Gastrocnemius medialis (tissue), 4 donors: ENCODE data around the gene ZNF217. TPM values are rescaled to one million over a fixed set of nuclear protein-coding genes. Genes with fewer than 3 reads are reported as not detected.
"Not testable (repeated sequence)": the region's sequence is repeated elsewhere in the genome, so short reads cannot be mapped to it uniquely, and the experiment has no call there.

Source experiments
- ATAC-seq, 2 donors: fragments of 150-250 bp; one replicate each; pipeline ENCODE4 v1.9.1; 2016
- DNase-seq, 2 donors: peaks; one replicate each; pipeline ENCODE4 v3.0.0-alpha.2; 2019
- H3K27ac ChIP-seq, 4 donors: fragments of 200-600 bp; sonication (generic); 1 replicate in 1 of 4; 2 replicates in 3 of 4; pipeline ENCODE4 v1.5.1; 2016 to 2018; ENCODE audit warnings: mild to moderate bottlenecking in 2 of 4, moderate library complexity in 1 of 4
- H3K27me3 ChIP-seq, 3 donors: fragments of 200-600 bp; sonication (generic) in 2 of 3; 1 replicate in 1 of 3; 2 replicates in 2 of 3; pipeline versions ENCODE4 v1.5.1 to v1.6.0; 2016 to 2019; ENCODE audit warnings: mild to moderate bottlenecking in 1 of 3, moderate library complexity in 1 of 3
- H3K36me3 ChIP-seq, 2 donors: fragments of 200-600 bp; sonication (generic) in 1 of 2; one replicate each; pipeline ENCODE4 v1.5.1; 2017 to 2018
- H3K4me1 ChIP-seq, 2 donors: fragments of 200-600 bp; sonication (generic) in 1 of 2; one replicate each; pipeline ENCODE4 v1.5.1; 2016 to 2017; ENCODE audit warnings: mild to moderate bottlenecking in 2 of 2
- H3K4me3 ChIP-seq, 4 donors: fragments of 200-600 bp; sonication (generic) in 3 of 4; 1 replicate in 1 of 4; 2 replicates in 3 of 4; pipeline ENCODE4 v1.5.1; 2016 to 2019; ENCODE audit warnings: mild to moderate bottlenecking in 2 of 4
- H3K9me3 ChIP-seq, 3 donors: fragments of 200-600 bp; sonication (generic) in 2 of 3; 1 replicate in 1 of 3; 2 replicates in 2 of 3; pipeline ENCODE4 v1.5.1; 2016 to 2019
- CTCF ChIP-seq, 5 experiments: fragments of 450-650 bp in 3 of 5; fragments of 200-600 bp in 2 of 5; sonication (generic) in 2 of 5; IDR thresholded peaks in 4 of 5; conservative IDR thresholded peaks in 1 of 5; 1 replicate in 4 of 5; 2 replicates in 1 of 5; pipeline ENCODE4 v1.5.1; 2016 to 2019; ENCODE audit warnings: antibody characterized with exemption in 5 of 5, mild to moderate bottlenecking in 3 of 5, moderate library complexity in 3 of 5
- POLR2A ChIP-seq, 2 donors: fragments of 450-650 bp; IDR thresholded peaks; one replicate each; pipeline ENCODE4 v1.6.1; 2017; ENCODE audit warnings: antibody characterized with exemption in 2 of 2, mild to moderate bottlenecking in 2 of 2, moderate library complexity in 2 of 2
- in situ Hi-C, 4 donors: fragments of 200-750 bp; cut with MboI; loops; one replicate each; pipeline versions ENCODE4 v1.15.0 to v1.8.0; 2017; ENCODE audit warnings: low sequenced_read_pairs in 4 of 4
- intact Hi-C: fragments of 100-400 bp; cut with DNase I; formaldehyde crosslinking; loops from one replicate; pipeline ENCODE4 v1.15.1; 2023; ENCODE audit warnings: low total_unique reads
- total RNA-seq, 4 donors: library from RNA; depleted of rRNA; stranded (reverse); fragments of >200 nt; gene quantifications; one replicate each; pipeline versions ENCODE4 v1.1.0 to v1.2.3, GENCODE V29; 2016

The ZNF217 gene
- total RNA-seq, 4 donors from 2014 or later: 4.1 to 5.9 (median 4.7) TPM

GRCh38 chr20:53590122-53590521 lies 3.5 kb downstream of the ZNF217 start:
- H3K4me1 ChIP-seq: peaks cover 15 to 50% of the 10 kb centered on the region in 2 donors
- intact Hi-C loops: loop anchor here (5.0 to 10.0 kb wide), 3 partner anchors 65 to 237 kb away; no protein-coding TSS in a partner anchor
- DNase-seq, ATAC-seq, H3K27me3 ChIP-seq, H3K9me3 ChIP-seq, H3K36me3 ChIP-seq: not testable (repeated sequence)
- in situ Hi-C loops: loop anchor here in 2 of 4 donors (25.0 kb wide), 1 partner anchor 622 kb away; the partner anchor contains the start of gene PFDN4 (in 2 of the 2)
- H3K4me3 ChIP-seq: peak overlapping the region; percentile 23 to 50 (median 30)
- H3K27ac ChIP-seq: peak overlapping the region; percentile 97 to 100 (median 98)

DNA sequence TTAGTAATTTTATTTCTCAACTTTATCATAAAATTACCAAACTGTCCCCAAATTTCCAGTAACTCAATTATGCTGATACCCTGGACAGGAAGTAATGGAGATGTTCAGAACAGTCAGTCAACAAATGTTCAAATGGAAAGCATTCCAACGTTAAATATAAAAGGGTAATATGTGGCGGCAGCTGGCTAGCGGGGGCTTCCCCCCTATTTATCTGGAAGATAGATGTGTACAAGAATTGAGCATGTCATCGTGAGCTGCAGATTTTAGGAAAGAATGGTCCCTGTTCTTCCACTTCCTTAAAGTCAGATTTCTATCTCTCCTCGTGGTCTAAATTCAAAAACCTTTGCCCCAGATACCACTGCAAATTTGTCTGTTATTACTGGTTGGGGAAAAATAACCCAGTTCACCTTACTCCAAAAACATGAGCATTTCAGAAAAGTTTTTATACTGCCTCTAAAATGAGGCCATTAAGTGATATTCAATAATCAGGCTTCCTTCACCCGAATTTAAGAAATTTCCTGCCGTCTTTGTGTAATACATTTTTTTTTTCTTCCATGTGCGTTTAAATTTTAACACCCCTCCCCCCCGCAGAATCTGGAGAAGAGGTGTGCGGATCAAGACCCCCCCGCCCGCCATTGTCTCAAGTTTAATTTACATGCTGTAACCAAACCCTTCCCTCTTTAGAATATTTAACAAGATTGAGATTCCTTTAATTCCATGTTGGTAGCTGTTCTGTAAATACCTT lies 4.1 kb downstream of the ZNF217 start:
- intact Hi-C loops (loop anchor here (5.0 to 10.0 kb wide), 3 partner anchors 65 to 238 kb away; no protein-coding TSS in a partner anchor), in situ Hi-C loops (loop anchor here in 2 of 4 donors (25.0 kb wide), 1 partner anchor 623 kb away; the partner anchor contains the start of gene PFDN4 (in 2 of the 2))
- H3K9me3 ChIP-seq, H3K27me3 ChIP-seq, ATAC-seq, DNase-seq, H3K36me3 ChIP-seq: not testable (repeated sequence)
- H3K27ac ChIP-seq: peak overlapping the region; percentile 97 to 100 (median 98)
- peak overlapping the region; percentile 23 to 50 (median 30) for H3K4me3 ChIP-seq
- peaks cover 11 to 52% of the 10 kb centered on the region in 2 donors for H3K4me1 ChIP-seq

DNA sequence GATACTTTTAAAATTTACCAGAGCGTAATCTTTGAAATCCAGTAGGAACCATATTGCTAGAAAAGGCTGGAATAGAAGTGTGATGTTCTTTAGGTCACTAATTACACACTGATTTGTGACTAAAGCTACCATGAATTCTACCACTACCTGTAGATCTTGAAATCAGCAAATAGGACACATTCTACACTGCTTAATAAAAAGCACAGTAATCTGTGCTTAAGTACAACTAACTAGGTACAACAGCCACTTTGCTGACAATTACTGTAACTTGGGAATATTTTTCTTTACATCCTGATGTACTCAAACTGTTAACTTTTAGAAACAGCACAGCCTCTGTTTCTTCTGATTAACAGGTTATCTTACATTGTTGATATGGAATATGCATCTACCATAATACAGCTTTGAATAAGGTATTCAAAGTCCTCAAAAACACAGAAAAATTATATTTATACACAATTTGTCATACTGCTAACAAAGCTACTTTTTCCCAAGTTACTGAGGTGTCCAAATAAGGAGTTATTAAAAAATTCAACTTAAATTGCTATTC lies 6.4 kb downstream of the ZNF217 start:
- intact Hi-C loops, DNase-seq, H3K4me3 ChIP-seq, H3K36me3 ChIP-seq, ATAC-seq, H3K27me3 ChIP-seq, H3K9me3 ChIP-seq: not testable (repeated sequence)
- in situ Hi-C loops: loop anchor here in 2 of 4 donors (25.0 kb wide), 1 partner anchor 625 kb away; the partner anchor contains the start of gene PFDN4 (in 2 of the 2)
- Histone ChIP-seq H3K4me1 (peaks cover 21 to 73% of the 10 kb centered on the region in 2 donors), H3K27ac (peak overlapping the region in 2 of 4 donors; percentile 1 to 2)

DNA sequence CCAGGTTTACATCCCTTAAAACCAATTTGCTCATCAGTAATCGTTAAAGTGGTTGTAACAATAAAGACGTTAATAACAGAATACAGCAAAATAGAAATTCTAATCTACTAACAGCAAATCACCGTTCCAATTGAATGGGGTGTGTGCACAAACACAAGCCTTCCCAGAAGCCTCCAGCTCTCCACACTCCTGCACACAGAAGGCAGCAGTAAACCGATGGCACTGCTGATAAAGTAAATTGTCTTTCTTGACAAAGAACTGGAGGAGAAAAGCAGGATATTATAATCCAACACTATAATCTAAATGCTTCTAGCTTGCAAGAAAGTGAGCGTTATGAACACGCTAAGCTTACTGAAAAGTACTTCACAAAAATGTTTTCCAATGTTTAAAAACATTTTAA lies 7.0 kb downstream of the ZNF217 start:
- no peak for TF ChIP-seq CTCF (IDR thresholded peaks at IDR 0.05 in 4 of 5, conservative IDR thresholded peaks at IDR 0.05 in 1 of 5)
- no peak for TF ChIP-seq POLR2A (IDR thresholded peaks at IDR 0.05)
- in situ Hi-C loops (loop anchor here in 2 of 4 donors (25.0 kb wide), 1 partner anchor 626 kb away; the partner anchor contains the start of gene PFDN4 (in 2 of the 2)), intact Hi-C loops (no loop called here)
- H3K4me3 ChIP-seq: no peak overlapping the region
- ATAC-seq (no peak), DNase-seq (no peak)
- peaks cover 21 to 70% of the 10 kb centered on the region in 2 donors for H3K4me1 ChIP-seq
- no peaks in the 10 kb centered on the region for H3K9me3 ChIP-seq
- H3K27ac ChIP-seq: peak overlapping the region in 2 of 4 donors; percentile 15 to 32
- peaks cover 0 to 11% of the 10 kb centered on the region in 2 donors for H3K36me3 ChIP-seq
- H3K27me3 ChIP-seq: no peaks in the 10 kb centered on the region

DNA sequence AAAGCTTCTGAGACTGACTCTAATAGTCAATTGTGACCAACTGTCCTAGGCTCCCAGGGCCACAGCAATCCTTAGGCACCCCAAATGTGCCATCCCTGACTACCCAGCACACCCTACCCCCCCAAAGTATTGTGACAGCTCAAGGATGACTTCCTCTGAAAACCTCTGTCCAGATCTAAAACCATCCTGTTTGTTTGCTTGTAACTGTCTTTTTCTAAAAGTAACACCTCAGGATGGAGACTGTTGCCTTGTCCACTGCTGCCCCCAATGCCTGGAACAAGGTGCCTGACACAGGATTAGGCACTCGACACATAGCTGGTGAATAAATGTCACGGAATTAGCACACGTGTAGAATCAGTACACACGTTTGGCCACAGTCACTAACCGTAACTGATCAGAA lies 7.7 kb downstream of the ZNF217 start:
- Histone ChIP-seq H3K36me3 (peaks cover 0 to 18% of the 10 kb centered on the region in 2 donors), H3K27ac (peak overlapping the region in 1 of 4 donors; percentile 32), H3K4me1 (peaks cover 22 to 75% of the 10 kb centered on the region in 2 donors)
- H3K27me3 ChIP-seq, DNase-seq, ATAC-seq, intact Hi-C loops, H3K4me3 ChIP-seq, H3K9me3 ChIP-seq: not testable (repeated sequence)
- in situ Hi-C loops: loop anchor here in 2 of 4 donors (25.0 kb wide), 1 partner anchor 626 kb away; the partner anchor contains the start of gene PFDN4 (in 2 of the 2)

GRCh38 chr20:53585004-53585569 lies 8.6 kb downstream of the ZNF217 start:
- H3K27me3 ChIP-seq, H3K27ac ChIP-seq, ATAC-seq, H3K9me3 ChIP-seq, H3K4me3 ChIP-seq, intact Hi-C loops, DNase-seq: not testable (repeated sequence)
- in situ Hi-C loops: loop anchor here in 2 of 4 donors (25.0 kb wide), 1 partner anchor 627 kb away; the partner anchor contains the start of gene PFDN4 (in 2 of the 2)
- Histone ChIP-seq H3K4me1 (peaks cover 26 to 77% of the 10 kb centered on the region in 2 donors), H3K36me3 (peaks cover 0 to 19% of the 10 kb centered on the region in 2 donors)

DNA sequence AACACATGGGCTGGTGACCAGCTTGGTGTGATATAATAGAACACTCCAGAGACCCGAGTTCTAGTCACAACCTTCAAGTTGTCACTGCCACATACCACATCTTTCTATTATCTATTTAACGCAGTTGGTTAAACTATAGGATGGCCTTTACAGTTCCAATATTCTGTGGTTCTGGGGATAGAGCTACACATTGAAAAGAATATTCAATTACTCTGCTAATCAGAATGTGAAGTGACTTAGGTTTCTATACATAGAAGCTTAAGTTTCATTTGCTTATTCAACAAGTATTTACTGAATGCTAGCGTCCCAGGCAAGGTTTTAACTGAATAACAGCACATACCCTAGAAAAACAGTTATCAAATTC lies 9.1 kb downstream of the ZNF217 start:
- not testable (repeated sequence) for ATAC-seq
- in situ Hi-C loops: loop anchor here in 2 of 4 donors (25.0 kb wide), 1 partner anchor 628 kb away; the partner anchor contains the start of gene PFDN4 (in 2 of the 2)
- H3K4me1 ChIP-seq: peaks cover 21 to 77% of the 10 kb centered on the region in 2 donors

DNA sequence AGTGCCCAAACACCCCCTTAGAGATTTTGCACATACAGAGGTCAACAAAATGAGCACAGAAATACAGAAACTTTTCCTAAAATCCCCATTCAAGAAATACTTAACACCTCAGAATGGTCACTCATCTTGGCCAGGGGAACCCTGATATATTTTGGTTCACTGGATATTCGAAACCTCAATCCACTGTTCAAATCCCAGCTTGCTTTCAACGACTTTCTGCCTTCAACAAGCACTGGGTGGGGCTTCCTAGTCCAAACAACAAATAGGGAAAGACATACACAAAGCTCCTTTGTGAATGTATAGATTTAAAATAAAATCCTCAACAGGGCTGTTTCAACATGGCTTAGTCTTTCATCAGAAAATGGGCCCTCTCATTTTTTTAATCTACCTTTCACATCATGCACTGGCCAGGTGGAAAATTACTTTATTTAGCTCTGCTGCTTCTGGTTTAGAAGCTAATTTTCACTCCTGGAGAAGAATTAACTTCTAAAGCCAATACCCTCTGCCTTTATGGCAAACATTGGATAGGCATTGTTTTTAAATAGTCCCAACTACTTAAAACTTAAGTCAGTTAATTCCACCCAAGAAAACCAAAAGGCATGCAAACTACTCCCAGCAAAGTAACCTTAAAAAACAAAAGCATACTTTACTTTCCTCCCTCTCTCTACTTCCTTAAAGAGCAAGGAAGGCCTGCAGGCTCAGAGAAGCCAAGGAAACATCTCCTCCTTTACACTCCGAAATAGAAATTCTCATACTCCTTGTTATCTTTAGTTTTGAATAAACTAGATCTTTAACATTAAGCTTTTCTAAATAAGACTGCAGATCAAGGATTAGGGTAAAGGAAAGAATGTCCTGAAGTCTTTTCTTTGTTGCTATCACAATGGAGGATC lies 9.7 kb downstream of the ZNF217 start:
- ATAC-seq, DNase-seq, H3K27me3 ChIP-seq, H3K4me3 ChIP-seq, H3K9me3 ChIP-seq: not testable (repeated sequence)
- Histone ChIP-seq H3K27ac (peak overlapping the region; percentile 25 to 68 (median 36)), H3K4me1 (peaks cover 20 to 77% of the 10 kb centered on the region in 2 donors), H3K36me3 (peaks cover 0 to 19% of the 10 kb centered on the region in 2 donors)
- intact Hi-C loops: loop anchor here (5.0 kb wide), 1 partner anchor 38 kb away; no protein-coding TSS in a partner anchor
- in situ Hi-C loops: loop anchor here in 2 of 4 donors (25.0 kb wide), 1 partner anchor 628 kb away; the partner anchor contains the start of gene PFDN4 (in 2 of the 2)

More for the DNA sequence above, 9.1 kb downstream of the ZNF217 start:
- H3K27me3 ChIP-seq, H3K4me3 ChIP-seq, DNase-seq, H3K9me3 ChIP-seq: not testable (repeated sequence)
- peak overlapping the region in 1 of 4 donors; percentile 34 for H3K27ac ChIP-seq
- intact Hi-C loops: loop anchor here (5.0 kb wide), 1 partner anchor 38 kb away; no protein-coding TSS in a partner anchor
- H3K36me3 ChIP-seq: peaks cover 0 to 19% of the 10 kb centered on the region in 2 donors
